Measurements from ENCODE around the gene TBC1D5.

TBC1D5 gene

GRCh38 chr3:17233398-17233800 lies 509.0 kb downstream of the TBC1D5 start:
- no peak overlapping the region for H3K27ac ChIP-seq
- peak; percentile 83 for TF ChIP-seq CTCF (conservative IDR thresholded peaks at IDR 0.05)

GRCh38 chr3:17232442-17232841 lies 510.0 kb downstream of the TBC1D5 start:
- H3K27ac ChIP-seq = peak overlapping the region; percentile 23; the same call in 1 of the 2 replicates
- TF ChIP-seq CTCF (conservative IDR thresholded peaks at IDR 0.05) = no peak

- TF ChIP-seq CTCF (conservative IDR thresholded peaks at IDR 0.05) = no peak
- H3K27ac ChIP-seq = peak overlapping the region; percentile 23; the same call in 1 of the 2 replicates
Measured at GRCh38 chr3:17231537-17232261, 510.7 kb downstream of the TBC1D5 start.

- TF ChIP-seq CTCF (conservative IDR thresholded peaks at IDR 0.05) = no peak
Measured at GRCh38 chr3:17227472-17227871, 515.0 kb downstream of the TBC1D5 start.

GRCh38 chr3:17221529-17221928 lies 520.9 kb downstream of the TBC1D5 start:
- TF ChIP-seq CTCF (conservative IDR thresholded peaks at IDR 0.05) = no peak
- H3K27ac ChIP-seq = no peak overlapping the region

More at GRCh38 chr3:17227472-17227871, 515.0 kb downstream of the TBC1D5 start:
- H3K27ac ChIP-seq = no peak overlapping the region

GRCh38 chr3:17219593-17219992 lies 522.8 kb downstream of the TBC1D5 start:
- no peak overlapping the region for H3K27ac ChIP-seq
- no peak for TF ChIP-seq CTCF (conservative IDR thresholded peaks at IDR 0.05)

GRCh38 chr3:17218587-17218986 lies 523.8 kb downstream of the TBC1D5 start:
- no peak overlapping the region for H3K27ac ChIP-seq
- TF ChIP-seq CTCF (conservative IDR thresholded peaks at IDR 0.05) = no peak
